ENCODE results near the gene KCTD19.

Gene KCTD19

DNA sequence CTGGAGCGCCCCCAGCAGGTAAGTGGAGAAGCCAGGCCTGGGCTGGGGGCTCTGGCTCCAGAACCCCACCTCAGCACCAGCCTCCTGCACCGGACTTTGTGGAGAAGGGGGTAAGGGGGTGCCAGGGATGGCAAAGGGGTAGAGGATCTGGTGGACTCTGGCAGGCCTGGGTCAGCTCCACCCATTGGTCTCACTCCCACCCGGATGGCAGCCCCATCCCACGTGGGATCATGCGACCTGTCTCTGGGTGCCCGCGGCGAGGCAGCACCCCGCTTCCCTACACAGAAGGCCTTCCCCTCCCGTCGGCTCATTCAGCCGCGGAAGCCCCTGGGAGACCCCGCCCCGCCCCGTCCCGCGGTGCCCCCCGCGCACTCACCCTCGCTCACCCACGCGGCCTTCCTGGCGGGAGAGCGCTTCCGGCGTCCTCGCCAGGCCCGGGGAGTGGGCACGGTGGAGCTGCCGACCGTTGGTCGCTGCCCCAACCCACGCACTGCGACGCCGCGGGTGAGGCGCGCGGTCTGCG is 47.7 kb downstream of the KCTD19 start:
- Histone ChIP-seq H3K9me3 (ENCODE audit: control insufficient read depth in 5 of 5, low read length in 5 of 5) (no peaks in the 10 kb centered on the region), H3K36me3 (ENCODE audit: control insufficient read depth in 5 of 5, insufficient read depth in 5 of 5, low read length in 5 of 5) (peaks cover 0 to 19% (median 4%) of the 10 kb centered on the region in 5 donors), H3K27me3 (ENCODE audit: control insufficient read depth in 5 of 5, insufficient read depth in 4 of 5, low read length in 5 of 5) (no peaks in the 10 kb centered on the region), H3K4me3 (ENCODE audit: low read depth in 1 of 5, low read length in 5 of 5) (peak overlapping the region; percentile 58 to 76 (median 69)), H3K4me1 (ENCODE audit: control insufficient read depth in 5 of 5, insufficient read depth in 5 of 5, low read length in 5 of 5) (peaks cover 2 to 28% (median 24%) of the 10 kb centered on the region in 5 donors), H3K27ac (ENCODE audit: low read depth, low read length) (peak overlapping the region; percentile 79), H3K9ac (ENCODE audit: low read length in 5 of 5) (peak overlapping the region in 4 of 5 donors; percentile 54 to 80 (median 76))

DNA sequence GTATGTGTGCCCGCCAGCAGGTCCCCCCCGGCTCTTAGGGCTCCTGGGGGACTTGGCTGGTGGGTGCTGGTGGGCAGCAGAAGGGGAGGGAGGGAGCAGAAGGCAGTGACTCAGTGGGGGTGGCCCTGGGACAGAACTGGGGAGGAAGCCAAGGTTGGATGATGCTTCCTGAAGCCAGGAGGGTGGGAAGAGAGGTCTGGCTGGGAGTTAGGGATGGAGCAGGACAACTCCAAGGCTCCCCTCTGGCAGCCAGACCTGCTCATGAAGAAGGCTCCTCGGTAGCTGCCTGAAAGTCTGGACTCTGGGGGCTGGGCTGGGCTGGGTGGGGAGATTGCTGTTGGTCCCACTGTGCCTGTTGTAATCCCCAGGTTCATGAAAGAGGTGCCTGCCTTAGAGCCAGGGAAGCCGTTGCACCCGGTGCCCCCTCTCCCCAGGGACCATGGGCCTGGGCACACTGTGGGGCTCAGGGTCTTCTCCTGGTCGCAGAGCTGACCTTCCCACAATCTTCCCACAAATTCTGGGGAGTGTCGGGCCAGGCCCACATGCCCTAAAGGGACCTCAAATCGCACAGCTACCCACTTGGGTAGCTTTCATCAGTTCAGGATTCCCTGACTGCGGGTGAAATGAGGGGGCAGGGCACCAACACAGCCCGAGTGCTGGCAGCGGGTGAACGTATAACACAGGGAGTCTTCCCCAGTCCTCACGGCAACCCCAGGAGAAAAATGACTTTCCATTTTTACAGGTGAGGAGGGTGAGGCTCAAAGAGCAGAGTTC is 48.4 kb downstream of the KCTD19 start:
- H3K36me3 ChIP-seq (ENCODE audit: control insufficient read depth in 5 of 5, insufficient read depth in 5 of 5, low read length in 5 of 5) = peaks cover 0 to 17% (median 4%) of the 10 kb centered on the region in 5 donors
- H3K9ac ChIP-seq (ENCODE audit: low read length in 5 of 5) = peak overlapping the region in 4 of 5 donors; percentile 54 to 80 (median 76)
- no peaks in the 10 kb centered on the region for H3K9me3 ChIP-seq (ENCODE audit: control insufficient read depth in 5 of 5, low read length in 5 of 5)
- peak overlapping the region; percentile 58 to 76 (median 69) for H3K4me3 ChIP-seq (ENCODE audit: low read depth in 1 of 5, low read length in 5 of 5)
- H3K4me1 ChIP-seq (ENCODE audit: control insufficient read depth in 5 of 5, insufficient read depth in 5 of 5, low read length in 5 of 5) = peaks cover 2 to 28% (median 24%) of the 10 kb centered on the region in 5 donors
- H3K27me3 ChIP-seq (ENCODE audit: control insufficient read depth in 5 of 5, insufficient read depth in 4 of 5, low read length in 5 of 5) = no peaks in the 10 kb centered on the region
- peak overlapping the region; percentile 79 for H3K27ac ChIP-seq (ENCODE audit: low read depth, low read length)

DNA sequence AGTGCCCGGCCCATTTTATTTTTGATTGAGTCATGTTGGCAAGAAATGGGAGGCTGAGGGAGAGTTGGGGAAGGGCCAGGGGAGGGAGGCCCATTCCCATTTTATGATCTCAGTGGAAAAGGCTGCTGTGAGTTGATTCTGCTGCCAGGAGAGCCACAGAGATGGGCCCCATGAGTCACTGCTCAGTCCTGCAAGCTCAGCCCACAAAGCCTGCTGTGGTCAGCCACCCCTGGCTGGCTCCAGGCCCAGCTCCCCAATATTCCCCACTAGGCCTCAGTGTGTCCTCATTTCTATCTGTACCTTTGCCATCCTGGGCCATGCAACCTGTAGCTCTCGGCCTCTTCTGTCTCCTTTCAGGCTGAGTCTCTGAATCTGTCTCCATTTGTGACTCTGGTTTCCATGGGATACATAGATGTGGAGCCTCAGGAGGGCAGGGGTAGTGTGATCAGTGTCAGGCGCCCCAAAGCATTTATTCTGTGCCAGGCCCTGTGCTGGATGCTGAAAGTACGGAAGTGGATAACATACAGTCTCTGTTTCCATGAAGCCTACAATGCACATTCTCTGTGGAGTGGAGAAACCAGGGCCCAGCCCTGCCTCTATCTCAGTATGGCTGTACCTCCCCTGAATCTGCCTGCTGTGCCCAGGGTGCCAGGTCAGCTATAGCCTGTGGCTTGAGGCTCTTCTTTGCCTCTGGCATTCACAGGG is 49.1 kb downstream of the KCTD19 start:
- Histone ChIP-seq H3K4me3 (ENCODE audit: low read depth in 1 of 5, low read length in 5 of 5) (no peak overlapping the region), H3K36me3 (ENCODE audit: control insufficient read depth in 5 of 5, insufficient read depth in 5 of 5, low read length in 5 of 5) (peaks cover 0 to 17% (median 4%) of the 10 kb centered on the region in 5 donors), H3K27ac (ENCODE audit: low read depth, low read length) (peak overlapping the region; percentile 79)

DNA sequence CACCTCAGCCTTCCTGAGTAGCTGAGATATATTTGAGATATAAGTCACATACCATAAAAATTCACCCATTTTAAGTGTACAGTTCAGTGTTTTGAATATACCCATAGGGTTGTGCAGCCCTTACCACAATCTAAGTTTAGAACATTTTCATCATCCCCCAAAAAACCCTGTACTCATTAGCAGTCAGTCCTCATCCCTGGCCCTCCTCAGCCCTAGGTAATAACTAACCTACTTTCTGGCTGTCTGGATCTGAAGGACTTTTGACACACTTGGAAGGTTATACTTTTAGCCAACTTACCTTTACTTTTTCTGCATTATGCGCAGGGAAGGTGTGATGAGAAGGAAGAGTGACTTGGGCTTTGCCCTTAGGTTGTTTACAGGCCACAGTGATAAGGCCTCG is 51.2 kb downstream of the KCTD19 start:
- Histone ChIP-seq H3K36me3 (ENCODE audit: control insufficient read depth in 5 of 5, insufficient read depth in 5 of 5, low read length in 5 of 5) (peaks cover 0 to 11% (median 4%) of the 10 kb centered on the region in 5 donors), H3K4me3 (ENCODE audit: low read depth in 1 of 5, low read length in 5 of 5) (no peak overlapping the region), H3K27ac (ENCODE audit: low read depth, low read length) (no peak overlapping the region), H3K27me3 (ENCODE audit: control insufficient read depth in 5 of 5, insufficient read depth in 4 of 5, low read length in 5 of 5) (no peaks in the 10 kb centered on the region), H3K9me3 (ENCODE audit: control insufficient read depth in 5 of 5, low read length in 5 of 5) (no peaks in the 10 kb centered on the region), H3K9ac (ENCODE audit: low read length in 5 of 5) (no peak overlapping the region), H3K4me1 (ENCODE audit: control insufficient read depth in 5 of 5, insufficient read depth in 5 of 5, low read length in 5 of 5) (peaks cover 2 to 28% (median 24%) of the 10 kb centered on the region in 5 donors)

More for the DNA sequence above, 49.1 kb downstream of the KCTD19 start:
- Histone ChIP-seq H3K9ac (ENCODE audit: low read length in 5 of 5) (peak overlapping the region in 3 of 5 donors; percentile 43 to 80 (median 50)), H3K27me3 (ENCODE audit: control insufficient read depth in 5 of 5, insufficient read depth in 4 of 5, low read length in 5 of 5) (no peaks in the 10 kb centered on the region), H3K4me1 (ENCODE audit: control insufficient read depth in 5 of 5, insufficient read depth in 5 of 5, low read length in 5 of 5) (peaks cover 2 to 28% (median 24%) of the 10 kb centered on the region in 5 donors), H3K9me3 (ENCODE audit: control insufficient read depth in 5 of 5, low read length in 5 of 5) (no peaks in the 10 kb centered on the region)

- peaks cover 0 to 9% (median 5%) of the 10 kb centered on the region in 5 donors for H3K4me1 ChIP-seq (ENCODE audit: control insufficient read depth in 5 of 5, insufficient read depth in 5 of 5, low read length in 5 of 5)
- no peaks in the 10 kb centered on the region for H3K9me3 ChIP-seq (ENCODE audit: control insufficient read depth in 5 of 5, low read length in 5 of 5)
- no peaks in the 10 kb centered on the region for H3K27me3 ChIP-seq (ENCODE audit: control insufficient read depth in 5 of 5, insufficient read depth in 4 of 5, low read length in 5 of 5)
- H3K9ac ChIP-seq (ENCODE audit: low read length in 5 of 5) = no peak overlapping the region
- no peak overlapping the region for H3K4me3 ChIP-seq (ENCODE audit: low read depth in 1 of 5, low read length in 5 of 5)
- no peak overlapping the region for H3K27ac ChIP-seq (ENCODE audit: low read depth, low read length)
- peaks cover 0 to 7% (median 1%) of the 10 kb centered on the region in 5 donors for H3K36me3 ChIP-seq (ENCODE audit: control insufficient read depth in 5 of 5, insufficient read depth in 5 of 5, low read length in 5 of 5)
Measured at GRCh38 chr16:67271446-67271845, 55.1 kb downstream of the KCTD19 start.

DNA sequence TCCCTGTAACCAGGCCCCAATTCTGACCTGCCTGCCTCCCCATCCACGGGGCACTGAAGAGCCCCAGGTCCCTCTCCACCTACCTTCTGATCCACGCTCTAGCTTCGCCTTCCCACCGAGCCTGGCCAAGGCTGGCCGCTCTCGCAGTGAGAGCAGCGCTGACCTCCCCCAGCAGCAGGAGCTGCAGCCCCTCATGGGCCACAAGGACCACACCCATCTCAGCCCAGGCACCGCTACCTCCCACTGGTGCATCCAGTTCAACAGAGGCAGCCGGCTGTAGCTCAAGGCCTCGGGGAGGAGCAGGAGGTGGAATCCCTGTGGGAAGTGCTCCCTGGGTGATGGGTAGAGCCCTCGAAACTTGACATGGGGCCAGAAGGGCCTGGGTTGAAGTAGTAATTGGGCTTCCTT is 55.6 kb downstream of the KCTD19 start:
- Histone ChIP-seq H3K9ac (ENCODE audit: low read length in 5 of 5) (no peak overlapping the region), H3K36me3 (ENCODE audit: control insufficient read depth in 5 of 5, insufficient read depth in 5 of 5, low read length in 5 of 5) (peaks cover 0 to 3% (median 0%) of the 10 kb centered on the region in 5 donors), H3K4me1 (ENCODE audit: control insufficient read depth in 5 of 5, insufficient read depth in 5 of 5, low read length in 5 of 5) (peaks cover 0 to 9% (median 5%) of the 10 kb centered on the region in 5 donors), H3K27me3 (ENCODE audit: control insufficient read depth in 5 of 5, insufficient read depth in 4 of 5, low read length in 5 of 5) (no peaks in the 10 kb centered on the region), H3K4me3 (ENCODE audit: low read depth in 1 of 5, low read length in 5 of 5) (no peak overlapping the region), H3K27ac (ENCODE audit: low read depth, low read length) (no peak overlapping the region), H3K9me3 (ENCODE audit: control insufficient read depth in 5 of 5, low read length in 5 of 5) (no peaks in the 10 kb centered on the region)

GRCh38 chr16:67269766-67270165 is 56.8 kb downstream of the KCTD19 start:
- no peak overlapping the region for H3K27ac ChIP-seq (ENCODE audit: low read depth, low read length)
- no peaks in the 10 kb centered on the region for H3K36me3 ChIP-seq (ENCODE audit: control insufficient read depth in 5 of 5, insufficient read depth in 5 of 5, low read length in 5 of 5)
- no peak overlapping the region for H3K9ac ChIP-seq (ENCODE audit: low read length in 5 of 5)
- H3K4me1 ChIP-seq (ENCODE audit: control insufficient read depth in 5 of 5, insufficient read depth in 5 of 5, low read length in 5 of 5) = peaks cover 0 to 12% (median 7%) of the 10 kb centered on the region in 5 donors
- H3K4me3 ChIP-seq (ENCODE audit: low read depth in 1 of 5, low read length in 5 of 5) = no peak overlapping the region
- peaks cover 0 to 3% (median 0%) of the 10 kb centered on the region in 5 donors for H3K27me3 ChIP-seq (ENCODE audit: control insufficient read depth in 5 of 5, insufficient read depth in 4 of 5, low read length in 5 of 5)
- H3K9me3 ChIP-seq (ENCODE audit: control insufficient read depth in 5 of 5, low read length in 5 of 5) = no peaks in the 10 kb centered on the region

DNA sequence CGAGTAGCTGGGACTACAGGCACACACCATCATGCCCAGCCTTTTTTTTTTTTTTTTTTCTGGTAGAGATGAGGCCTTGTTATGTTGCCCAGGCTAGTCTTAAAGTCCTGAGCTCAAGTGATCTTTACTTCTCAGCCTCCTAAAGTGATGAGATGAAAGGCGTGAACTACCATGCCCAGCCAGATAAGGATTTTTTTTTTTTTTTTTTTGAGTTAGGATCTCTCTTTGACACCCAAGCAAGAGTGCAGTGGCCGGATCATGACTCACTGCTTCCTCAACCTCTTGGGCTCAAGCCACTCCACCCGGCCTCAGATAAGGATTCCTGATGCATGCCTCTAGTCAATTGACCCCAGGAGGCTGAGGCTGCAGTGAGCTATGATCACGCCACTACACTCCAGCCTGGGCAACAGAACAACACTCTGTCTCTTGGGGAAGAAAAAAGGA is 58.4 kb downstream of the KCTD19 start:
- Histone ChIP-seq H3K27ac (ENCODE audit: low read depth, low read length) (no peak overlapping the region), H3K27me3 (ENCODE audit: control insufficient read depth in 5 of 5, insufficient read depth in 4 of 5, low read length in 5 of 5) (peaks cover 0 to 3% (median 0%) of the 10 kb centered on the region in 5 donors), H3K9ac (ENCODE audit: low read length in 5 of 5) (no peak overlapping the region), H3K36me3 (ENCODE audit: control insufficient read depth in 5 of 5, insufficient read depth in 5 of 5, low read length in 5 of 5) (no peaks in the 10 kb centered on the region), H3K4me3 (ENCODE audit: low read depth in 1 of 5, low read length in 5 of 5) (no peak overlapping the region), H3K9me3 (ENCODE audit: control insufficient read depth in 5 of 5, low read length in 5 of 5) (no peaks in the 10 kb centered on the region), H3K4me1 (ENCODE audit: control insufficient read depth in 5 of 5, insufficient read depth in 5 of 5, low read length in 5 of 5) (peaks cover 0 to 16% (median 9%) of the 10 kb centered on the region in 5 donors)

DNA sequence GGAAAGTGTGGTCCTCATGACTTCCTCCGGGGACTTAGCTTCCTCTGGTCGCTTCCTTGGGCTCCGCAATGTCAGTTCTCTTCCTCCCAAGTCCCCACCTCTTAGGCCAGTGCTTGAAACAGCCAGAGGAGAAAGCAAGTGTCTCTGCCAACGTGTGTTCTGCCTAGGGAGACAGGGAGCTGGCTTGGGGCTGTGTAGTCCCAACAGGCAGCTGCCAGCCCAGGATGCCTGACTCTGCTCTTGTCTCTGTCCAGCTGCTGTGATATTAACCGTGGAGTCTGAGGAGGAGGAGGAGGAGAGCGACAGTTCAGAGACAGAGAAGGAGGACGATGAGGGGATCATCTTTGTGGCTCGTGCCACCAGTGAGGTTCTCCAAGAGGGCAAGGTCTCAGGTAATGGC is 60.7 kb downstream of the KCTD19 start:
- no peak overlapping the region for H3K4me3 ChIP-seq (ENCODE audit: low read depth in 1 of 5, low read length in 5 of 5)
- no peak overlapping the region for H3K27ac ChIP-seq (ENCODE audit: low read depth, low read length)
- no peaks in the 10 kb centered on the region for H3K36me3 ChIP-seq (ENCODE audit: control insufficient read depth in 5 of 5, insufficient read depth in 5 of 5, low read length in 5 of 5)
- no peaks in the 10 kb centered on the region for H3K9me3 ChIP-seq (ENCODE audit: control insufficient read depth in 5 of 5, low read length in 5 of 5)
- H3K4me1 ChIP-seq (ENCODE audit: control insufficient read depth in 5 of 5, insufficient read depth in 5 of 5, low read length in 5 of 5) = peaks cover 0 to 16% (median 9%) of the 10 kb centered on the region in 5 donors
- peaks cover 0 to 3% (median 0%) of the 10 kb centered on the region in 5 donors for H3K27me3 ChIP-seq (ENCODE audit: control insufficient read depth in 5 of 5, insufficient read depth in 4 of 5, low read length in 5 of 5)
- no peak overlapping the region for H3K9ac ChIP-seq (ENCODE audit: low read length in 5 of 5)

Data from subcutaneous abdominal adipose tissue (tissue), 5 donors.